Stimulated activated naive CD4-positive, alpha-beta T cell treated with Interleukin-2 at 50 U/mL for 16 hours (primary cell): ENCODE data around the gene MYH7B.

Experiments used
- DNase-seq: peaks from one replicate; lab custom pipeline; 2025; lab: John Stamatoyannopoulos, UW

The MYH7B gene

DNA sequence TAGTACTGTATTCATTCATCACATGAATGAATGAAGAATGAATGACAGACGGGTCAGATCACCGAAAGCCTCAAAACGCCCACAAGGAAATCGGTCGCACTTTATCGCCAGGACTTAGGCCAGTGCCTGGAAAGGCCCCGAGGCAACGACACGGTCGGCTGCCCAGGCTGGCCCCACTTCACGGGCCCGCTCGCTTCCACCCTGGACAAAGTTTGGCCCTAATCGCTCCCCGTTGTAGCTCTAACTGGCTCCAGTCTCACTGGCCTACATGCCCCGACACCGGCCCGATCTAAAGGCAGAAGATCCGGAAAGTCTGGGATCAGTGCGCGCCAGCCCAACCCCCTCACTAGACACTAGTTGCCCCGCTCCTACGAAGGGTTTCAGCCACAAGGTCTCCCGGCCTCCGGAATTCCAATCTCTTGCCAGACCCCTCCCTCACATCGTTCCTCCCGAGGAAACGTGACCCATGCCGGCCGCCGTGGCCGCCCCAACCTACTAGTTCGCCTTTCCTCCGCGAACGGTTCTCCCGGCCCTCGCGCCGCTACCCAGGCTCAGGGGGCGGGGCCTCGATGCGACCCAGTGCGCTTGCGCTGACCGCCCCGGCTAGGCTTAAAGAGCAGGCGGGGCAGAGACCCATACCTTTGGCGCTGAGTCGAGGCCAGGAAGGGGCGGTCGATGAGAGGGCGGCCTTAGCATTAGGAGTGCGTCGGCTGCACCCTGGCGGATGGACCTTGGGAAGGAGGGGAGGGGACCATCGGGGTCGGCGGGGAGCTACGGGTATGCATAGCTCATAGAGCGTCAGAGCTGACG lies at the start of gene MYH7B, which contains the start of gene GSS:
TSS of gene MYH7B (plus strand) at position 638 of the 810 bp plus-strand sequence. CDS start 22,138 bp downstream, outside the sequence.
TSS of gene GSS (minus strand) at position 576 of the 810 bp plus-strand sequence. CDS start 3,954 bp downstream, outside the sequence.
- peak; percentile 96 for DNase-seq

DNA sequence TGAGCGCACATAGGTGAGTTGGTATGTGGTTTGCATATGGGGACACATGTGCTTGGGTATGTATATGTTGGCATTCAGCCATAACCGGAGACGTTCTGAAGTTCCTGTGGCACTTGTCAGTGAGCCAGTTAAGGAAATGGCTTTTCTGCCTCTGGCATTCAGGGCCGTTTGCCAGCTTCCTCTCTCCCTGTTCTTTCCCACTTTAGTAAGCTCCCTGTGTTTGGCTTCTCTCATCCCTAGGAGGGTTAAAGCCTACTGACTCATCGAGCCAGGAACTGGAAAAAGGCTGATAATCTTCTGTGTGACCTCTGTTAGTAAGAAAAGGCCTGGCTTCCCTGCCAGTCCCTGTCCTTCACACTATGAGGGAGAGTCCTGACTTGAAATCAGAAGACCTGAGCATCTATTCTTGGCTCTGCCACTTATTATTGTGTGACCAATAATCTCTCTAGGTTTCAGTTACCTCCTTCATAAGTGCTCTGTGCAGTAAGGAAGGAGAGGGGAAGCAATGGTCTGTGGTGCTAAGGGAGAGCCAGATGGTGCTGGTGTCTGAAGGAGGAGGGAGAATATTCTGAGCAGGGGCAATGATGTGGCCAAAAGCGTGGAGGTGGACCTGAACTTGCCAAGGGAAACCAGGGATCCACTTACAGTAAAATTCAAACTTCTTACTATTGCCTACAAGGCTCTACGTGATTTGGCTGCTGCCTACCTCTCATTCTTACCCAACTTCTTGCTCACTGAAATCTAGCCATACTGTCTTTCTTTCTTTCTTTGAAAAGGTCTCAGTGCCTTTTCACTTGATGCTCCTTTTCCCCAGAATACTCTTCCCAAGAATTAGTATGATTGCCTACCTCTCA lies 47.8 kb upstream of the MYH7B start:
- DNase-seq: no peak

DNA sequence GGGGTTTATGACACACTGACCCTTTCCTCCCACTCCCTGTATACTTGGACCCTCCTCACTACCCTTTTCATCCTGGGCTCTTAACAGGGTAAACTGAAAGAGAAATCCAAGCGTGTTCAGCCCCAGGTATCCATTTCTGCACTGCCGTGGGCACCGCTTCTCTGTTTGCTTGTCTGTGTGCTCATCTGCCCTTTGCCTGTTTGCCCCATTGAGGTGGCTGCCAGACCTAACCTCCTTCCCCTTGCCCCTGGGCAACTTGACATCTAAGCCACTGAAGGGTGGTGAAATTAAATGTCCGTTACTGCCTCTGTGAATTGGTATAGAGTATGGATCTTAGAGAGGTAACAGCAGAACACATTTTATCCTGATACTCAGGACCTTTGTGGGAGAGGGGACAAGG lies 40.5 kb upstream of the MYH7B start:
- DNase-seq: no peak

DNA sequence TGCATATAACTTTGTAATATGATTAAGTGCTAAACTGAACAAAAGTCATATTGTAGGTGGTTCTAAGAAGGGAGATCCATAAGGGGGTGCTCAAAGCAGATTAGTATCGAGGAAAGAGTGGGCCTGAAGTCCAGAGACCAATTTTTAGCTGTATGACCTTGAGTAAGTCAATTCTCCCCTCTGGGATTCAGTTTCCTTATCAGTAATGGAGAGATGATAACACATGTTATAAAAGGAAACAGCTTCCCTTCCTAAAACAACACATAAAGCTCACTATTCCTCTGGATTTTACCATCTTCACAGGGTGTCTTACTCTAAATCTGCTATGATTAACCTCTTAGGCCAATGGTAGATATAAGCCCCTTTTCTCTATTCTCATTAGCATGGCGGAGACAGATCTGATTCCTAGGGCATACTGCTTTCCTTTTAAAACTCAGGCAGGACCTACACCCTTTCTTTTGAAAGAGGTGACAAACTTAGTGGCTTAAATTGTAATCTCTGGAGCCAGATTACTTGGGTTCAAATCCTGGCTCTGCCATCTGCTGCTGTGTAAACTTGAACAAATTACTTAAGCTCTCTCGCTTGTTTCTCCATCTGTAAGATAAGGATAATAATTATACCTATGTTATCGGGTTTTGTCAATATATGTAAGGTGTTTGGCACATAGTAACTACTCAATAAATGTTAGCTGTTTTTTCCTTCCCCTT lies 39.8 kb upstream of the MYH7B start:
- DNase-seq: no peak

DNA sequence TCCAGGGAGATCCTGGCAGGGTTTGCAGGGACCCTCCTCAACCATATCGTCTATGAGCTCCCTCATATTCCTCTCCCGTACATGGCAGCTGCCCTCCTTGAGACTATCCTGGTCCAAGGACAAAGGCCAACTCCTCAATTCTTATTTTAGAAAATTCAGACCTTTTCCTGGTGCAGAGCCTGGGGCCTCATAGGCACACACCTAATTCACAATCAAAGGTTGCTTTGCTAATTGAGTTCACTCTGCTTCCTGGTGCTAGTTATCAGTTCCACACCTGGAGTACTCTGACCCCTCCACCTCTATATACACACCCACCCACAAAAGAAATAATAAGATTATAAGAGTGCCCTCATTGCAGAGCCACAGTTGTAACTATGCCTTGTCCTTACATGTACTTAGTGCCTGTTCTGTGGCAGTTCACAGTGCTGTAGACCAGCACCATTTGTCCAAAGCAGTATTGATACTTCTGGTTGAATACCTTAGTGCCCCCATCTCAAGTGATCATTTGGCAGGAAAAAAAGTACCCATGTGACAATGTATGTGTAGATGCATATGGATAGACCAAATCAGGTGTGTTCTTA lies 38.8 kb upstream of the MYH7B start:
- no peak for DNase-seq

DNA sequence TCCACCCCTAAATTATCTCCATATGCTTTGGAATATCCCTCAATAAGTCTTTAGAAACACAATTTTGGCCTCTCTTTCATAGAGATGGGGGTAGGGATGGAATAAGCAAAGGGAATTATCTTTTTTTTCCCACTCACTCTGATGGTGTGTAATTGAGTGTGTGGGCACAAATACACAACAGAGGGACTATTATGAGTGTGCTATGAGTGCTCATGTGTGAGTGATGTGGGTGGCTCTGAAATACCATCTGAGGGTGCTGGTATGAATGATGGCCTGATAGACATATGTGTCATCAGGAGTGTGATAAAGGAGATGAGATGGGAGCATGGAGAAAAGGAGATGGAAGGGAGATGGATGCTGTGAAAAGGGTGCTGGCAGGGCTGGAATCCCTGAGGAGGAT lies 35.6 kb upstream of the MYH7B start:
- no peak for DNase-seq

DNA sequence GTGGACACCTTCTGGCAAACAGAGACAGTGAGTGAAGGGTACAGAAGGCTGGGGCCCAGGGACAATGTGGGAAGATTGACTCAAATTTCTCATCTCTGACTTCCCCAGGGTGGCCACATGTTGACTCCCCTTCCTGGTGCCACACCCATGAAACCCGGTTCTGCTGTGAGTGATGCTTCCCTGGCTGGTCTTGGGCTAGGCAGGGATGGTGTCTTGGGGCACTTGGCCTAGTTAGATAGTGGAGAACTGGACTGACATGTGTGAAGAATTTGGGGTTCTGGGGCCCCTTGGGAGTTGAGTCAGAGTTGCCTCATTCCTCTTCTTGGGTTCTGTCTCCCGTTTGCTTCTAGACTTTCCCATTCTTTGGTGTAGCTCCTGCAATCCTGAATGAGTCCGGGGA lies 34.2 kb upstream of the MYH7B start:
- no peak for DNase-seq

DNA sequence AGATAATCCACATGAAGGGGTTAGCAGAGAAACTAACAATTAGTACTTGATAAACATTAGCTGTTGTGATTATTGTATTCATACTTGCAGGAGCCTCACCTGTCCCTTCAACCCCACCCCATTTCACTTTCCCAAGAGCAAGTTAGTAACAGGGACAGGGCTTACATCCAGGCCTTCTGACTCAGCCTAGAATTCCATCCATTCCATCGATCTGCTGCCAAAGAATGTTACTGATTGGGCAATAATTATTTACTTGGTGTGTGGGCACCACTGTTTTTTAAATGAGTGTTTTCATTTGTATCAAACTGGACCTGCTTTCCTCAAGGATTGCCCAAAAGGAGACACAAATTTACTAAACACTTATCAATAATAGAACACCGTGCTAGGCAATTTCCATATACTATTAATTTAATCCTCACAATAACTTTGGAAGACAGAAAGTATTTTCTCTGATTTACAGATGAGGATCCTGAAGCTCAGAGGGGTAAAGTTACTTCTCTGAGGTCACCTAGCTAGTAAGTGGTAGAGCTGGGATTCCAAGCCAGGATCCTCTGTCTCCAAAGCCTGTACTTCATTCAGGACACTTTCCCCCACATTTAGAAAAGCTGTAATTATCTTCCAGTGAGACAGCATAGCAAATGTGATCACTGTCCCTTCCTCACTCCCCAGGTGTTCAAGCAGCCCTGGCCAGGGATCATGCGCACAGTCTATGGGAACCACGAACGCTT lies 32.9 kb upstream of the MYH7B start:
- DNase-seq: no peak

DNA sequence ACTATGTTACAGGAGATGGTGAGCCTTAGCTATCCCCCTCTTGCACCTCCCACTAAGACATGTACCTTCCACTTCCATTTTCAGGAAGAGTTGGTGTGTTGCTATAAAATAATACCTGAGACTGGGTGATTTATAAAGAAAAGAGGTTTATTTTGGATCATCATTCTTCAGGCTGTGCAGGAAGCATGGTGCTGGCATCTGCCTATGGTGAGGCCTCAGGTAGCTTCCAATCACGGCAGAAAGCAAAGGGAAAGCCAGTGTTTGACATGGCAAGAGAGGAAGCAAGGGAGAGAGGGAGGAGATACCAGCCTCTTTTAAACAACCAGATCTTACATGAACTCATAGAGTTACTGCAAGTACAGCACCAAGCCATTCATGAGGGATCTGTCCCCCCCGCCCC lies 32.3 kb upstream of the MYH7B start:
- DNase-seq: no peak

DNA sequence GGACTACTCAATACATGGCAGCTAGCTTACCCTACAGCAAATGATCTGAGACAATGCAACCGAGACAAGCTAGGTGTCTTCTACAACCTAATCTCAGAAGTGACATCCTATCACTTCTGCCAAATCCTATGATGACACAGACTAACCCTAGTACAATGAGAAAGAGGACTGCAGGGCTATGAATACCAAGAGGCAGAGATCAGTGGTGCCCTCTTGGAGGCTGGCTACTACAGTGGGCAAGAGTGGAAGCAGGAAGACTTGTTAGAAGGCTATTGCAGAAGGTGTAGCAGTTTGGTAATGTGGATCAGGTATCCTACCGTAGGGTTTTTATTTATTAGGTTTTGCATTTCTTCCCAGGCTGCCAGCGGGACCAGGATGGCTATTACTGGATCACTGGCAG lies 30.3 kb upstream of the MYH7B start:
- no peak for DNase-seq

DNA sequence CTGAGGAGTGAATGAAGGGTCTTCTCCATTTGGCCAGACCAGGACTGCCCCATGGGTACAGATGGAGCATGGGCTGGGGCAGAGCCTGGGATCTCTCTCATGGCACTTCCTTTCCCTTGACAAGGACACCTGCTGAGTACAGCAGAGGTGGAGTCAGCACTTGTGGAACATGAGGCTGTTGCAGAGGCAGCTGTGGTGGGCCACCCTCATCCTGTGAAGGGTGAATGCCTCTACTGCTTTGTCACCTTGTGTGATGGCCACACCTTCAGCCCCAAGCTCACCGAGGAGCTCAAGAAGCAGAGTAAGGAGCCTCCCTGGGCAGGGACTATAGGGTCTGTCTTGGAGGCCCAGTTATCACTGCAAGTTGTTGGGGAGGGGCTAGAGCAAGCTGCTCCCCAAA lies 29.7 kb upstream of the MYH7B start:
- DNase-seq: no peak

DNA sequence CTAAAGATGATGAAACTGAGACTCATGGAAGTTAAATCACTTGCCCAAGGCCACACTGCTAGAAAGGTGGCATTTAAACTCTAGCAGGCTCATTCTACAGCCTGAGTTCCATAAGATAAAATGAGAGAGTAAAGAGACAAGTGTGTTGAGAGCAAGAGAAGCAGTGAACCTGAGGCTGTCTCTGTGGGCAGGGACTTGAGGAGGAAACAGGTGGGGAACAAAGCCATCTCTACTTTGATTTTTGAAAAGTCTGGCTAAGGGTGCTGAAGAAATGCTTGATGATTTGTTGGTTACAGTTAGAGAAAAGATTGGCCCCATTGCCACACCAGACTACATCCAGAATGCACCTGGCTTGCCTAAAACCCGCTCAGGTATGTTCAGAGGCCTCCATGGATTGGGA lies 29.1 kb upstream of the MYH7B start:
- no peak for DNase-seq

DNA sequence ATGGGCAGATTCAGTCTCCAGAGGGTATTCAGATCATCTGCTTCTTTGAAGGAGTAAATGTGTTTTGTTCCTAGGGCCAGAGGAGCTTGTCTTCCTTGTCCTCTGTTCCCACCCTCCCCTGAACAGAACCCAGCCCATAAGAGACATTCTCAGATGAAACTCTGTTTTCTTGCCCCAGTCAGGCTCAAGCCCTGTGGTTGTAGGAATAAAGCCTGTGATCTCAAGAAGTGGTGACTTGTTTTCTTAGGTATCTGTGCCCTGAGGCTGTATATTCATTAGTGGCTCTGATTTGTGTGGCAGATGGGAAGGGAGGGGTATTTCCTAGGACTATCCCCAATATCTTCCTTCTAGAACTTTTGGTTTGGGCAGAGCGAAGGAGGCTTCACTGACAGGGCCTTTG lies 27.9 kb upstream of the MYH7B start:
- DNase-seq: no peak

DNA sequence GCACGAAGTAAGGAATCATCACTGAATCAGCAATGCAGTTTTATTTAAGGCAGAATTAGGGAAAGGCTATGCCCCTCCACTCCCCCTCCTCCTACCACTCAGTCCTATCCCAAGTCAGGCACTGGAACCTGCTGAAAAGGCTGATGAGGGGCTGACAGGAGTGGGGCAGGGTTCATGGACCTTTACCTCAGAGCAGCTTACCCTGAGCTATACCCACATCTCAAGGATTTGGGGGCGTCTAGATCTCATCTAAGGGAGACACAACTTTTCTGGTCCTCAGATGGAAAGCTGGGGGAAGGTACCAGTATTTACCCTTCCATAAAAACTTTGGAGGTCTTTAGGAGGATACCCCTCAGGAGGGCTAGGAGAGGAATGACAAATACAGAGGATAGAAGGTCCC lies 27.3 kb upstream of the MYH7B start:
- no peak for DNase-seq

DNA sequence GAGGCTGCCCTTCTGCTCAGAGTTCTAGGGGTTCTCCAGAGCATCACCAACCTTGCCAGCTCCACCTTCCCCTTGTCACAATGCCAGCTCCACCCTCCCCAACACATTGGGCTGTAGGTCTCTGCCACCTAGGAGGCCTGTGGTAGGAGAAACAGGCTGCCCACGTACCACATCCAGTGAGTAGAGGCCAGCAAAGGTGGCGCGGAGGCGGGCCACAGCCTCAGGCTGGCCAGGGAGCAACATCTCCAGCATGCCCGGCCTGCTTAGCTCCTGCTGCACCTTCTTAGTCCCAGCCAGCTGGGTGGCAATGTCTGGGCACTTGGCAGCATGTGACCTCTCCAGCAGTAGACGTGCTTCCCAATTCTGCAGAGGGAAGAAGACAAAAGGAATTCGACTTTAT lies 23.9 kb upstream of the MYH7B start:
- DNase-seq: no peak

DNA sequence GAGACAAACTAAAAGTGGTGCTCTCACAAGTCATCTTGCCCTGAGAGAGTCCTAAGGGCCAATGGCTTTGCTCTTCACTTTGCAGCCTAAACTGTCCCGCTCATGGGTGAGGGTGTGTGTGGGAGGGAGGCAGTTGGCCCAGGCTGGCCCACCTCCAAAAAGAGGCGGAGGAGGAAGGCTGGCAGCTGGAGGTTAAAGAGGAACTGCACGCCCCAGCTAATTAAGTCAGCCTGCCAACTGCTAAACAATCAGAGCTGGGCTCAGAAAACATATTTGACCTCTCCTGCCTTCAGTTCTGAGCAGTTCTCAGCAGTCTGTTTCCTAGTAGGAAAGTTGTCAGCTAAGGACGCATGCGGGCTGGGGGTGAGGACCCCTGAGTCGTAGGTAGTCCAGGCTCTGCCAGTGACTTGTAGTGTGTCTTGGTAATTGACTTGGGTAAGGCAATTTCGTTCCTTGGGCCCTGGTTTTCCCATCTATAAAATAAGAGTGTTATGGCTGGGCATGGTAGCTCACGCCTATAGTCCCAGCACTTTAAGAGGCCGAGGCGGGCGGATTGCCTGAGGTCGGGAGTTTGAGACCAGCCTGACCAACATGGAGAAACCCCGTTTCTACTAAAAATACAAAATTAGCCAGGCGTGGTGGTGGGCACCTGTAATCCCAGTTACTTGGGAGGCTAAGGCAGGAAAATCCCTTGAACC lies 17.1 kb upstream of the MYH7B start:
- no peak for DNase-seq

DNA sequence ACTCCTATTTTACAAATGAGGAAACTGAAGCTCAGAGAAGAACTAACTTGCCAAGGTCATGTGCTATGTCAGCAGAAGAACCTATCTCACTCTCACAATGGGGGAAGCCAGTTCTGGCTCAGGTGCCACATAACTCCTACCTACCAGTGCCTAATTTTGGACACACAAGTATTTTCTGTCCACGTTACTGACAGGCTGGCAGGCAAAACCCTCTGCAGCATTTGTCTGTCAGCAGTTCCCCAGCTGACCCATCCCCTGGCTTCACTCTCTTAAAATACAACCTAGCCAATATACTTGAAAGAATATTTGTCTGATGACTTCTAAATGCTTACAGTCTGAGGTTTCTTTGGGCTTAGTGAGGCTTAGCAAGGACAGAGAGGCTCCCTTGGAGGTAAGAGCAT lies 15.6 kb upstream of the MYH7B start:
- DNase-seq: no peak

DNA sequence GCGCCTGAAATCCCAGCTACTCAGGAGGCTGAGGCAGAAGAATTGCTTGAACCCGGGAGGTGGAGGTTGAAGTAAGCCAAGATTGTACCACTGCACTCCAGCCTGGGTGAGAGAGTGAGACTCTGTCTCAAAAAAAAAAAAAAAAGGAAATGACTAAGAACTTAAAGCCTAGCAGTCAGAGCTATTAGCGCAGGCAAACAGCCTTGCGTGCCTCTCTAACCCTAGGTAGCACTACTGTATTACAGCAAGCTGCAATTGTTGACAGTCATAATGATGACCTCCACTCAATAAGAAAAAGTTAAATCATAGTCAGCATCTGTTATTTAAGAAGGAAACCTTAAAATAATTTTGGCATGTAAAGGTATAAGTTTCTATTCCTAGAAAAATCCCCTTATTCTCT lies 14.4 kb upstream of the MYH7B start:
- no peak for DNase-seq

DNA sequence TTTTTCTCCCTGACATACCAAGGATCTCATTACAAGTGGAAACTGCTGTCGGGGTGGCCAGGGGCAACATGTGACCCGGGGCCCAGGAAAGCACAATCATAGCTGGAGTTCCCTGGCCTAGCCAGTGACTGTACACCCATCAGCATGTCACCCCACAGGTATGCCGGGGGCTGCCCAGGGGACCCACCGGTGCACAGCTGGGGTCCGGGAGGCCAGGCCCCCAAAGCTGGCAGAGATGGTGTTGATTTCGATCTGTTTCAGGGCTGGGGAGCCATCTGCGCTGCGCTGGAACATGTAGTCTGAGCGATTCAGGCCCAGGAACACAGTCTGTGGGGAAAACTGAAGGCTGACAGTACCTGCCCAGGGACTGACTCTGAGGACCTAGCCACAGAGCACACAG lies 13.4 kb upstream of the MYH7B start:
- no peak for DNase-seq

DNA sequence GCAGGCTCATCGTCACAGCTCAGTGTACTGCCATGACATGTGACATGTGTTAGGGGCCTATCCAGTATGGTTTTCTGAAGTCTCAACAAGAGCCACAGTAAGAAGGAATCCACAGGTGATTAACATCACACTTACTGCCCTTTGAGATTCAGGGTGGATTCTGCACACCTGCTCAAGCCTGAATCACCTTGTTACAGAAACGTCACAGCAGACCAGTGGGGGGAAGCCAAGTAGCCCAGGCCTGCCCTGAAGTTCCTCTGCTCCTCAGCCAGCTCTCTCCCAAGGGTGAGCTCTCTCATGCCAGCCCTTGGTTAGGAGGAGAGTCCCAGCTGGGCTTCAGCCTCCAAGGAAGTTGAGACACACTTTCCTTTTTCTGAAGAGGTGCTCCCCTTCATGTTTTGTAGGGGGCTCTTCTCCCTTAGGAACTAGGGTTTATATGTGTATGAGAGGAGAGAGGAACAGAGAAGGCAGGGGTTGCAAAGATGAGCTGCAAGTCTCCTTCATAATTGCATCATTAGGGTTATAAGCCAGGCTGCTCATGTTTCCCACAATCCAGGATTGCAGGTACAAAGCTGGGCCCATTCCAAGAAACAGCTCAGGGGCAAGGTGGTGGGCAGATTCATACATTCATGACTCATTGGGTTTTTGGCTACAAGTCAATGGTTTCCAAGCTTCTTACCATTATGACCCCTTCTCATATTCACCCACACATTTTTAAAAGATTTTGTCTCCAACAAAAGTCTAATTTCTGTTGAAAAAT lies 11.7 kb upstream of the MYH7B start:
- DNase-seq: no peak
